Inferior parietal cortex (tissue), 1 donor: Measurements from ENCODE around the gene ENPP6.

Experiments used
- DNase-seq: peaks from one replicate; pipeline ENCODE4 v3.0.0-alpha.2; 2016; ENCODE audit errors: extremely low spot score

ENPP6 gene

GRCh38 chr4:184104419-184105101, 113.1 kb downstream of the ENPP6 start:
- no peak for DNase-seq

DNA sequence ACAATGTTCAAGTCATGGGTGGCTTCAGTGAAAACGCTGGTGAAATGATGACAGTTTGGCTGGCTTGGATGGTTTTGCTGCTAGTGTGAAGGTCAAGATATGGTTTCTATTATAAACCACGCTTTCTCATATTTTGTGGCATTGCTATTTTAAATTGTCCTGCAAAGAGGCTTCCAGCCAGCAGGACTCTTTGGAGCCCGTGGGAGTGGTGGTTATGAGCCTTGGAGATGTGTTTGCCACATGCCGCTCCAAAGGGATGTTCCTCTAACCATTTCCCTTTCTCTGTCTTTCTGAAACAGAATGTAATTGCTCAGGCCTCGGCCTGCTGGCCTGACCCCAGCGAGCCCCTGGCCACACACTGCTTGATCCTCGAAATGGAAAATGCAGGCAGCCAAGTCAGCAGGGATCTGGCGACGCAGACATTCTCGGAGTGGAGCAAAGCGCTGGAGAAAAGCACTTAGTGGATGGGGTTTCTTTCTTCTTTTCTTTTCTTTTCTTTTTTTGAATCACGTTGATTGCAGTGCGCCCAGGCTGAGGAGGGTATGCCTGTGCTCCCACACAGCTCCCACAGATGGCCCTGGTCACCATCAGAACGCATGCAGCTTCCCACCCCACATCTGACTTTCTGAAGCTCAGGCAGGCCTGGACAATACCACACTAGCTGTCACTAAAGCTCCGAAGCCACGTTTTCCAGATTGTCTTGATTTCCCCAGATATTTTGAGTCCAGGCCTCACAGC, 114.0 kb downstream of the ENPP6 start:
- DNase-seq, result no peak

- DNase-seq, result no peak
These were observed 114.7 kb downstream of the ENPP6 start for GRCh38 chr4:184102927-184103326.

GRCh38 chr4:184102488-184102887, 115.2 kb downstream of the ENPP6 start:
- DNase-seq, result no peak

DNA sequence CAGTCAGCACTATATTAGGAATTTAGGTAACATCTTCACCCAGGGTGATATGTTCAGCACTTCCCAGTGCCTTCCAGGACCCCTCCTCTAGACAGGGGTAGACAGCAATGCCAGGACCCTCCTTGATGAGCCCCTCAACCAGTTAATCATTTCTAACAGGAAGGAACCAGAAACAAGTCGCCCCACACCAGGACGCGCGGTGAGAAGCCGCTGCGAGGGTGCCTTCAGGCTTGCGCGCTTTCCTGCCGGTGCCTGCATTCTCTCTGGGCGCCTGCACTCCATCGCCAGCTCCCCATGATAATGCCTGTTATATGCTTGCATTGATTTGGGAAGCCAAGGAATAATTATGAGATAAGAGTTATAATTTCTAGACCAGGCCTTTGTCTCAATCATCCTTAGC, 116.0 kb downstream of the ENPP6 start:
- DNase-seq, result no peak

GRCh38 chr4:184100297-184100885, 117.3 kb downstream of the ENPP6 start:
- peak; percentile 58 for DNase-seq

- peak; percentile 75 for DNase-seq
These were observed 118.1 kb downstream of the ENPP6 start for GRCh38 chr4:184099535-184099966.

DNA sequence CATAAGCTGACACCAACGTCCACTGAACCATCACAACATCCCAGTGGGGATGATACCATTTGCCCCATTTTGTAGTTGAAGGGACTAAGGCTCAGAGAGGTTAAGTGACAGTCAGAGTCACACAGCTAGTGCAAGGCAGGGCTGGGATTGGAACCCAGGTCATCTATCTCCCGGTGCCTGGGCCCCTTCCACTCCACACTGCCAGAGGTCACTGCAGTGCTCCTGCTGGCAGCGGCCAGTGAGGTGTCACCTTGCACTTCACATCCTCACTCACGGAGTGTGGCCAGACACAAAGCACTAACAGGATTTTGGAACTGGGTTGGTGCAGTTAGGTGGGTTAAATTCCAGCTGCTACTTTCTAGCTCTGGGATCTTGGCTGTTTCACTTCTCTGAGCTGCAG, 118.7 kb downstream of the ENPP6 start:
- DNase-seq, result no peak

- DNase-seq, result no peak
These were observed 119.9 kb downstream of the ENPP6 start for GRCh38 chr4:184097815-184098214.

DNA sequence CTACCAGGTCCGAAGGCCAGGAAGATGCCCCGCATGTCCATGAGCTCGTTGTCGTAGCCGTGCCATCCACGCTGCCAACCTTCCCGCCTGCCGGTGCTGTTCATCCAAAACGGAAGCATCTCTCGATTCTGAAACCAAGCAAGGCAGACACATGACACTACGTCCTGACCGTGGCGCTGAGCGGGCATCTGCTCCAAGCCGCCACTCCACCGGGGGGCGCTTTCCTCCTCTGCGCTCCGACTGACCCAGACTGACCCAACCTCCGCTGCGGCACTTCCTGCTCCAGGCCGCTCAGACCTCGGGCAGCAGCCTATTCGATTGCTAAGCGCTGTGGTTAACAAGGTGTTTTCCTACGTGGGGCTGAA, 120.5 kb downstream of the ENPP6 start:
- peak; percentile 34 for DNase-seq

DNA sequence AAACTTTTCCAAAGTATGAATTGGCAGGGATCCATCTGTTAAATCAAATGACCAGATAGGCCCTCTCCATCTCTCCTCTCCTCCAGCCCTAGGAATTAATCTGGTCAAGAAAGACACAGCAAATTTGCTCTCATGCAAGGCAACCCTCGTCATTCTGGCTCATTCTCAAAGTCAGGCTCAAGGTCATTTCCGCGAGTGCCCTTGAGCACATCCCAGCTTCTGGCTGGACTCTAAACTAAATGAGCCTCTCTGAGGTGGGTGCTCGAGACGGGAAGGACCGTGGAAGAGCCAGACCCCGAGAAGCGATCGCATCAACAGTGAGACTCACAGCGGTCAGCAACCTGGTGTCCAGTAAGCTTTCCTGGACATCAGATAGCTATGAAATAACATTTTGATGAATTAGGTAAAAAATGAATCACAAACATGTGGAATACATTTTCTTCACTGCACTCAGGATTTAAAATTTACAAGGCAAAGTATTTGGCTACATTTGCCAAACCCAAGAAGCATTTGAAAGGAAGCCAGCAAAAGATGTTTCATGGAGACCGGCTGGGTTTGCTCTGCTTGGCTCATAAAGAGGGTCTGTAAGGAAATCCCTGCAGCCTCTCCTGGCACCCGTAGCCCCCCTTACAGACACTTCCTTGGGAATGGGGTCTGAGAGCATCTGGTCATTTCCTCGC, 121.0 kb downstream of the ENPP6 start:
- DNase-seq, result peak; percentile 49

GRCh38 chr4:184094532-184095159, 123.0 kb downstream of the ENPP6 start:
- DNase-seq, result no peak

DNA sequence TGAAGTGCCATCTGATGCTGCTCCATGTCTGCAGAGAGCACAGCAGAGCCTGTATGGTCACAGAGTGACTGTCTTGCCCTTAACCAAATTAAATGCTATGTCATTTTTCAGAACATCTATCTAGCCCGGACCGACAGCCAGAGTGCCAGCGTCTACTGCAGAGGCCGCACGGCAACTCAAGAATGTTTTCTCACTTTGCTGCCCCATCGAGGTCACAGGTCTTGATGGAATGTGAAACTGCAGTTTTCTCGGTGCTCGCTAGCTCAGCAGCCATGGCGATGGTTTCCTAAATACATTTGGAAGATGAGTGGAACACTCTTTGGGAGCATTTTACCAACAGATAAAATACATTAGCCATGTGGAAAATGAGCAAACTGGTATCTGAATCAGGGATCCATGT, 125.7 kb downstream of the ENPP6 start:
- no peak for DNase-seq

GRCh38 chr4:184090571-184090970, 127.1 kb downstream of the ENPP6 start:
- DNase-seq, result no peak

- DNase-seq, result no peak
These were observed 137.0 kb downstream of the ENPP6 start for GRCh38 chr4:184080674-184081073.

DNA sequence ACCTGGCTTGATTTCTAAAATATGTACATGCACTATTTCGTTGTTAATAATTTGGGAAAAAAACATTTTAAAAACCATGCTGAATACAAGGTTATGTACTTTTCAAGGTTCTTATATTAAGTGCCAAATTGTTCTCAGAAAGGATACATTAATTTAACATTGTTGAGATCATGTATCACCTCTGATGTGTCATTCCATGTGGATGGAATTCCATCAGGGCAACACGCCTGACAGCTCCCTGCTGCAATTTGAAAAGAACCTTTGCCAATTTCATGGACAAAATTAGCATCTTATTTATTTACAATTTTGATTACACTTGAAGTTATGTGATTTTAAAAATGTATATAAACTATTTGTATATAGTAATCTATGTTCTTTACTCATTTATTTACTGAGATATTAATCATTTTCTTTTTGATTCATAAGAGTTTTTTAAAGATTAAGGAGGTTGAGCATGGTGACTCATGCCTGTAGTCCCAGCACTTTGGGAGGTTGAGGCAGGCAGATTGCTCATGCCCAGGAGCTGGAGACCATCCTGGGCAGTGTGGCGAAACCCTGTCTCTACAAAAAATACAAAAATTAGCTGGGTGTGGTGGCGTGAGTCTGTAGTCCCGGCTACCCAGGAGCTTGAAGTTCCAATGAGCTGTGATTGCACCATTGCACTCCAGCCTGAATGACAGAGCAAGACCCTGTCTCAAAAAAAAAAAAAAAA, 142.8 kb downstream of the ENPP6 start:
- no peak for DNase-seq

GRCh38 chr4:184067931-184068554, 149.6 kb downstream of the ENPP6 start:
- DNase-seq, result no peak

DNA sequence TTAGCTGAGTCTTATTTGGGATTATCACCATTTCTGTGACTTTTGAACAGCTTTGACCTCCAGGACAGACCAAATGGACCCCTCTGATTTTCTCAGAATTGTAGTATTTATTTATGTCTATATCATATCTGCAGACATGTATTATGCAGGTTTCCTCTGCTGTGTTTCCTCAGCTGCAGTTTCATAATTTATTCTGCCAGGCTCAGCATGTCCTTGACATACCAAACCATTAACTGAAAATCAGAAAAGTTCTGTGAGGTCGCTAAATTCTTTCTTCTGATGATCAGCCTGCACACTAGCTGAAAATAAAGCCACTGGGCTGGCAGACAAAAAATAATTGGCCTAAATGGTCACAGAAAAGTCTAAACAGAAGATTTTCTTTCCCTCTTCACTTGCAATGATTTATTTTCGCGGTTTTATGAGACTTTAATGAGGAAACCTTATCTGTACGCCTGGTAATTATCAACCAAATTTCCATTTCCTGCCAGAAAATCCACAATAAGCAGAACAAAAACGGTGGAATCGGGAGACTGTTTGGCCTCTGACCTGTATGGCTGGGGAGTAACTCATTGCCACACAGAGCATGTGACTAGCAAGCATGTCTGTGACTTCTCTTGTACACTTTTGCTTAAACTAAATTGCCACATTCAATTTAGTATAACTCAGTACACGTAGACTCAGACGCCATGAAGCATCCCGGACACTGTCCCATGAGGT, 150.9 kb downstream of the ENPP6 start:
- DNase-seq, result no peak

DNA sequence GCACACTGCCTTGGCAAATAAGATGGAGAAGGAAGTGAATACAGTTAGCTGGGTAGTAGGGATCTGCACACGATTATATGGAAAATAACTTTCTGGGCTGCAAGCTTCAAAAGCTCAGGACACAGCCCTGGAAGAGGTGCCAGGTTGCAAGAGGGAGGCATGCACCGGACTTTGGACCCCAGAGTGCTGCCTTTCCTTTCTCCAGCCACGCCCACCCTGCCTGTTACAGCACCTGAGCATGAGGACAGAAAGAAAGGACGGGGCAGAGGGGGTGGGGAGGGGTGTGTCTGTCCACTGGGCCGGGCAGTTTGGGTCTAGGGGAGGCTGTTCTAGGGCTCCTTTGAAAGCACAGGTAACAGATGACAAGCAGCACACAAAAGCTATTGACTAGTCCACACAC, 152.8 kb downstream of the ENPP6 start:
- DNase-seq, result no peak

GRCh38 chr4:184062769-184063168, 154.9 kb downstream of the ENPP6 start:
- DNase-seq, result no peak
